Stimulated activated naive CD8-positive, alpha-beta T cell treated with anti-CD3 and anti-CD28 coated beads, Interleukin-15, Interleukin-2, amounts not matched to agents 100 ng/mL and 50 ng/mL, for 24 hours (primary cell): ENCODE data around the gene GDF2.

Experiments
- H3K27ac Mint-ChIP-seq: one replicate; pipeline ENCODE4 v1.8.0; 2021; ENCODE audit warnings: mild to moderate bottlenecking, mixed read lengths
- H3K27me3 Mint-ChIP-seq: one replicate; pipeline ENCODE4 v1.8.0; 2021; ENCODE audit warnings: mixed read lengths
- H3K36me3 Mint-ChIP-seq: one replicate; pipeline ENCODE4 v1.8.0; 2021; ENCODE audit warnings: low read depth, mixed read lengths
- H3K4me1 Mint-ChIP-seq: one replicate; pipeline ENCODE4 v1.8.0; 2021; ENCODE audit warnings: low read depth, mixed read lengths
- H3K4me3 Mint-ChIP-seq: one replicate; pipeline ENCODE4 v1.8.0; 2021; ENCODE audit warnings: mild to moderate bottlenecking, mixed read lengths
- H3K9me3 Mint-ChIP-seq: one replicate; pipeline ENCODE4 v1.8.0; 2021; ENCODE audit warnings: mixed read lengths

The GDF2 gene

GRCh38 chr10:47322300-47323061 lies at the start of gene GDF2:
Gene GDF2 (plus strand): TSS chr10:47322454. CDS start chr10:47322669, 215 bp downstream.
- no peaks in the 10 kb centered on the region for H3K9me3 Mint-ChIP-seq
- H3K36me3 Mint-ChIP-seq = no peaks in the 10 kb centered on the region
- no peak within 1 kb of the TSS for H3K4me3 Mint-ChIP-seq
- H3K27me3 Mint-ChIP-seq = peaks cover 5% of the 10 kb centered on the region
- H3K27ac Mint-ChIP-seq = no peak within 1 kb of the TSS
- no peaks in the 10 kb centered on the region for H3K4me1 Mint-ChIP-seq

GRCh38 chr10:47276071-47276470 lies 46.2 kb upstream of the GDF2 start:
- Mint-ChIP-seq H3K4me1 (peaks cover 30% of the 10 kb centered on the region), H3K9me3 (peaks cover 3% of the 10 kb centered on the region), H3K4me3 (no peak overlapping the region), H3K27me3 (no peaks in the 10 kb centered on the region), H3K27ac (no peak overlapping the region), H3K36me3 (no peaks in the 10 kb centered on the region)

DNA sequence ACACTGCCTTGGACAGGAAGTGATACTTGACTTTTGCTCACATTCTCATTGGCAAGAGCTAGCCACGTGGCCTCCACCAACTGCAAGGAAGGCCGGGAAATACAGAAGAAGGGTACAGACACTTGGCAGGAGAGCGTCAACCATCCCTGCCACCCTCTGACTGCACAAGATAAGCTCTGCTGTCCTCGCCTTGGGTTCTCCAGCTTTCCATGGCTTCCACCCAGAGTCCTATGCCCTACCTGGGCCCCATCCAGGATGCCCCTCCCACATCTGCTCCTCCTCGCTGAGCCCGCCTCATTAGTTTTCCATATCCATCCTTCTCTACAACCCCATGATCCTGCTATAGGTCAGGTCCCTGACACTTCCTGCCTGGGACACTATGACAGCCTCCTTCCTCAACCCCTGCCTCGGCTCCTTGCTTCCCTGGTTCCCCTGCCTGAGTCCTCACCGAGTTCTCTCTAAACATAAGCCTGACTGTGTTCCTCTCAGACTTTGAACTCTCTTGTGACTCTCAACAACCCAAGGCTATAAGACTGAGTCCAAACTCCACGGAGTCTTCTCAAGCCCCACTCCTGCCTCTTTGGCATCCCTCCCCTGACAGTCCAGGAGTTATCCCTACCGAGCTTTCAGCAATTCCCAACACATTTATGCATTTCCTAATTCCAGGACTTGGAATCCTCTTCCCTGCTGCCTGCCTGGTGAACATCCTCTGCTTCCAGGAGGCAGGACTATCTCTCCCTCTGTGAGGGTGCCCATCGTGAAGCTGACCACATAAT lies 45.5 kb upstream of the GDF2 start:
- H3K9me3 Mint-ChIP-seq = peaks cover 3% of the 10 kb centered on the region
- H3K4me1 Mint-ChIP-seq = peaks cover 24% of the 10 kb centered on the region
- no peak overlapping the region for H3K27ac Mint-ChIP-seq
- H3K36me3 Mint-ChIP-seq = no peaks in the 10 kb centered on the region
- no peak overlapping the region for H3K4me3 Mint-ChIP-seq
- H3K27me3 Mint-ChIP-seq = no peaks in the 10 kb centered on the region

DNA sequence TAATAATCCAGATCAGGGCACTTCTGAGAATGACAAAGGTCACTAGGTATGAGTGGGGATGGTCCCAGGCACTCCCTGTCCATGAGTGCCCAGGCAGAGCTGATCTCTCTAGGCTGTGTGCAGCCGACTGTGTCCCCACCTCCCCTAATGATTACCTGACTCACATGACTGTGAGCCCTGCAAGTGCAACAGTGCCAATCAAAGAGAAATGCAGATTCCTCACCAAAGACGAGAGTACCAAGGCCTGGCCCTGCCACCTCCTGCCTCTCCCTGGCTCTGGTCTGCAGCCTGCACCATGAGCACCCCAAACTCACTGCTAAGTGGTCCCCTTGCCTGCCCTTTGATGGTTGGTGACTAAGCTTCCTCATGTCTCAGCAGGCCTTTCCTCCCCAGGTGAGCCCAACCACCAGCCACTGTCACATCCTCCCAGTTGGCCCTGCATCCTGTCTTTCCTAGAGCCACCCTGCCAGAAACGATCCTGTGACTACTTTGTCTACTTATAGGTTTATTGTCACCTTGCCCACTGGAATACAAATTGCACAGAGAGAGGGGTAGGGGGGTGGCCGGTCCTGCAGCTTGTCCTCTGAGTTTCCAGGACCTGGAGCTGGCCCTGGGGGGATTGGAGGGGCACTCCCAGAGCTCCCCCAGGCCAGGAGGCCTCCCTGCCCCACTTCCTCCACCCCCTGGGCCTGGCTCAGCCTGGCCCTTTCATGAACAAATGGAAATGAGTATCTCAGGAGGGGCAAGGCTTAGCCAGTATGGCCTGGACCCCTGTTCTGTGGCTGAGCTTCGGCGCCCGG lies 44.7 kb upstream of the GDF2 start:
- Mint-ChIP-seq H3K4me1 (peaks cover 28% of the 10 kb centered on the region), H3K4me3 (no peak overlapping the region), H3K27me3 (no peaks in the 10 kb centered on the region), H3K9me3 (no peaks in the 10 kb centered on the region), H3K36me3 (no peaks in the 10 kb centered on the region), H3K27ac (peak overlapping the region; percentile 45)

DNA sequence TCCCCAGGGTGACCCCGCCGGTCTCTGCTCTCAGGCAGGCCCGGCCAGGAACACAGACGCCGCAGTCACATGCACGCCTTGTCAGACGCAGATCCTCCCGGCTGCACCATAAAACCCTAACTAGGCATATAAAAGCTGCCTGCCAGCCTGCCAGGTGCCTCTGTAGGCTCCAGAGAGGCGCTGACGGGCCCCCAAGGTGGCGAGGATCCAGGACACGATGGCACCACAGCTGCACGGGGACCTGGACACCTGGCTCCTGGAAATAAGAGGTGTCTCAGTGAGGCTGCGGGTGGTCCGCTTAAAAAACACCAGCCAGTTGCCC lies 44.1 kb upstream of the GDF2 start:
- Mint-ChIP-seq H3K27me3 (no peaks in the 10 kb centered on the region), H3K36me3 (no peaks in the 10 kb centered on the region)

DNA sequence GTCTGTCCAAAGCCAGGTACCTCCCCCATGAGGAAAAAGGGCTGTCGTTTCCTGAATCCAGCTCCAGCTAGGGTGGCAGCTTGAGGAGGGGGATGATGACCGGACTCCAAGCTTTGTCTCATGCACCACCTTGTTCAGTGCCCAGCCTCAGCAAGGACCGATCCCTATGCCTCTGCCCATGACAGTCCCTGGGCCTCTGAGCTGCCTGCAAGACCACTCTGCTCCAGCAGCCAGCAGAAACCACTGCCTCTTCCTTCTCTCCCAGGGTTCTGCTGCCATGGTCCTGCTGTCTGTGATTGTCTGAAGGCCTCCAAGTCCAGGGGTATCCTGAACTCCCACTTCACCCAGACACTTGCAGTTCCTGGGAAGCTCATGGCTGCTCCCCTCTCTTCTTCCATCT lies 43.5 kb upstream of the GDF2 start:
- Mint-ChIP-seq H3K36me3 (no peaks in the 10 kb centered on the region), H3K27ac (no peak overlapping the region), H3K4me1 (peaks cover 28% of the 10 kb centered on the region), H3K9me3 (no peaks in the 10 kb centered on the region), H3K27me3 (no peaks in the 10 kb centered on the region), H3K4me3 (no peak overlapping the region)

More for the DNA sequence above, 44.1 kb upstream of the GDF2 start:
- Mint-ChIP-seq H3K27ac (no peak overlapping the region), H3K9me3 (no peaks in the 10 kb centered on the region), H3K4me1 (peaks cover 28% of the 10 kb centered on the region), H3K4me3 (no peak overlapping the region)

GRCh38 chr10:47279276-47279675 lies 43.0 kb upstream of the GDF2 start:
- peak overlapping the region; percentile 29 for H3K27ac Mint-ChIP-seq
- H3K27me3 Mint-ChIP-seq = no peaks in the 10 kb centered on the region
- peaks cover 28% of the 10 kb centered on the region for H3K4me1 Mint-ChIP-seq
- H3K36me3 Mint-ChIP-seq = no peaks in the 10 kb centered on the region
- H3K9me3 Mint-ChIP-seq = no peaks in the 10 kb centered on the region
- H3K4me3 Mint-ChIP-seq = no peak overlapping the region

DNA sequence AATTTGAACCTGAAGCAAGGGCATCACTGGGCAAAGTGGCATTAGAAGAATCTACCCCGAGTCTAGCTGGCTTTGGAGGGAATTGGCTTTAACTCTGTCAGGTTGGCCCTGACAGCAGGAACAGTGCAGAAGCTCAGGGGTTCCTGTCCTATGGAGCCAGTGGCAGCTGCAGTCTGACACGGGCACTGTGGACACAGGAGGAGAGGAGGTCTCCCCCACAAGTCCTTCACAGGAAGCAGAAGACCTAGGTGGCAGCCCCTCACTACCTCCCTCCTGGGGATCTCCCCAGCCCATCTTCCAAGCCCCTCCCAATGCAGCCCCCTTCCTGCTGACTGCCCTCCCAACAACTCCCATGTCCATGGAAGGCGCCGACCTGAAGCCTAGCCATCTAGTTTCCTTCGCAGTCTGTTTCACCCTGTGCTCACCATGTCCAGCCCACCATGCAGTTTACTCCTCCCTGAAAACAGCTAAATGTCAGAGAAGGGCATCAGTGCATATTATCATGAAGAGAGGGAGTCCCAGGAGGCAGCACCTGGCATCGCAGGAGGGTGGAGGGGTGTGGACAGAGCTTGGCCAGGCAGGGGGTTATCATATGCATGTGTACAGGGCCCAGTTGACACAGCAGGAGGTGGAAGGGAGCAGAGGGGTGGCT lies 40.1 kb upstream of the GDF2 start:
- Mint-ChIP-seq H3K9me3 (no peaks in the 10 kb centered on the region), H3K27ac (no peak overlapping the region), H3K4me3 (no peak overlapping the region), H3K4me1 (peaks cover 42% of the 10 kb centered on the region), H3K36me3 (no peaks in the 10 kb centered on the region), H3K27me3 (no peaks in the 10 kb centered on the region)

DNA sequence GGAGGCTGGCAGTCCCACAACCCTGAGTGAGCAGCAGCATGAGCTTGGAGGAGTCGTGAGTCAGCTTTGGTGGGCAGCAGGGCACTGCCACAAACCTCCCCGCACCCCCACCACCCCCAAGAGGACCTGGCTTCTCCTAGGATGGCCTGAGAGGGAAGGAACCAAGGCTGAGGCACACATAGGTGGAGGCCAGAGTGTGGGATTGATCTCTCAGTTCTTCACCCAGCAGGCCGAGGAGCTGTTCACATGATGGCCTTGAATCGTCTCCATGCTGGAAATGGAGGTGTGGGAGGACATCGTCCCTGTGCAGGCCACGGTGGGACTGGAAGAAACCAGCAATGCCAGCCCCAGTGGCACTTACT lies 39.6 kb upstream of the GDF2 start:
- Mint-ChIP-seq H3K36me3 (no peaks in the 10 kb centered on the region), H3K4me1 (peaks cover 37% of the 10 kb centered on the region), H3K4me3 (no peak overlapping the region), H3K27ac (no peak overlapping the region), H3K9me3 (no peaks in the 10 kb centered on the region), H3K27me3 (no peaks in the 10 kb centered on the region)

GRCh38 chr10:47283101-47283630 lies 39.1 kb upstream of the GDF2 start:
- no peaks in the 10 kb centered on the region for H3K27me3 Mint-ChIP-seq
- H3K27ac Mint-ChIP-seq = no peak overlapping the region
- no peak overlapping the region for H3K4me3 Mint-ChIP-seq
- H3K4me1 Mint-ChIP-seq = peaks cover 32% of the 10 kb centered on the region
- no peaks in the 10 kb centered on the region for H3K9me3 Mint-ChIP-seq
- no peaks in the 10 kb centered on the region for H3K36me3 Mint-ChIP-seq

DNA sequence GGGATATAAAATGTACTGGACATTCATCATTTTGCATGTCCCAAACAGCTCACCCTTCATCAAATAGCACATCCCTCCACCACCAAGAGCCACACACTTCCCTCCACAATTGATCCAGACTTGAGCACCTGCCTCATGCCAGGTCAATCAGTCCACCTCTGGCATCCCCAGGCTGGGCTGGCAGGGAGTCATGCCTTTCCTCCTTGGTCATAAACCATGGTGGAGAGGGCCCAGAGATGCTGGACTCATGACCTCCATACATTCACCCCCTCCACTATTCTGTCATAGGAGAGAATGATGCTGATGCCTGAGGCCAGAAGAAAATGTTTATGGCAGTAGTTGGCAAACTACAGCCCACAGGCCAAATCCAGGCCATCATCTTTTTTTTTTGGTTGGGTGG lies 38.4 kb upstream of the GDF2 start:
- H3K27ac Mint-ChIP-seq = no peak overlapping the region
- peaks cover 32% of the 10 kb centered on the region for H3K4me1 Mint-ChIP-seq
- no peaks in the 10 kb centered on the region for H3K9me3 Mint-ChIP-seq
- H3K4me3 Mint-ChIP-seq = no peak overlapping the region
- H3K27me3 Mint-ChIP-seq = no peaks in the 10 kb centered on the region
- H3K36me3 Mint-ChIP-seq = no peaks in the 10 kb centered on the region

GRCh38 chr10:47285381-47286115 lies 36.7 kb upstream of the GDF2 start:
- H3K27ac Mint-ChIP-seq = peak overlapping the region; percentile 78
- peaks cover 28% of the 10 kb centered on the region for H3K4me1 Mint-ChIP-seq
- no peaks in the 10 kb centered on the region for H3K36me3 Mint-ChIP-seq
- no peak overlapping the region for H3K4me3 Mint-ChIP-seq
- H3K27me3 Mint-ChIP-seq = no peaks in the 10 kb centered on the region
- H3K9me3 Mint-ChIP-seq = no peaks in the 10 kb centered on the region

- Mint-ChIP-seq H3K27me3 (no peaks in the 10 kb centered on the region), H3K27ac (peak overlapping the region; percentile 78), H3K36me3 (no peaks in the 10 kb centered on the region), H3K4me1 (peaks cover 28% of the 10 kb centered on the region), H3K9me3 (no peaks in the 10 kb centered on the region), H3K4me3 (no peak overlapping the region)
Measured at GRCh38 chr10:47286116-47286505, 36.1 kb upstream of the GDF2 start.
